ENCODE data around the gene TTBK1.

Gene TTBK1

DNA sequence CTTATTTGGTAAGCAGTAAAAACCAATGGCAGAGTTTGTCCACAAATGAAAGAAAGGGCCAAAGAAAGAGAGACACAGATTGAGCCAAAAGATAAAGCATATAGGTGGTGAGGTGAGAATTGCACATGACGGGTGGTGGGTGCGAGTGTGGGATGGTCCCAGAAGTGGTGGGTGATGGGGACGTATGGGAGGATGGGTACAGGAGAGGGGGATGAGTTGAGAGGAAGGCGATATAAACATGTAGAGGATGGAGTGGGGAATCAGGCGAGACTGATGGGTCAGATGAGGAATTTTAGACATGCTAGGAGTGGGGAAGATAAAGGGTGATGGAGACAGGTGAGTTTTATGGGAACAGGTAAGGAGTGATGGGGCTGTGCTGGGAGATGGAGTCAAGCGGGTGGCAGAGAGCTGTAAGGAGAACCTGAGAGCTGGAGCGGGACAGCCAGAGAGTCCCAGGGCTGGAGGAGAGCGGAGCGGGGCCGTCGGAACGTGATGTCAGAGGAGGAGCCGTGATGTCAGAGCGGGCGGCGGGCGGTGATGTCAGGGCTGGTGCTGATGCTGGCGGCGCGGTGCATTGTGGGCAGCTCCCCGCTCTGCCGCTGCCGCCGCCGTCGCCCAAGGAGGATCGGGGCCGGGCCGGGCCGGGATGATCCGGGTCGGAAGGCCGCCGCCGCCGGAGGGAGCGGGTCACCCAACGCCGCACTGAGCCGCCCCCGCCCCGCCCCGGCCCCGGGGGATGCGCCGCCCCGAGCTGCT is at the start of gene TTBK1:
TSS of gene TTBK1 (plus strand) at position 574 of the 756 bp plus-strand sequence. CDS start 3,180 bp downstream, outside the sequence.
- DNase-seq: peak; percentile 20 to 33

DNA sequence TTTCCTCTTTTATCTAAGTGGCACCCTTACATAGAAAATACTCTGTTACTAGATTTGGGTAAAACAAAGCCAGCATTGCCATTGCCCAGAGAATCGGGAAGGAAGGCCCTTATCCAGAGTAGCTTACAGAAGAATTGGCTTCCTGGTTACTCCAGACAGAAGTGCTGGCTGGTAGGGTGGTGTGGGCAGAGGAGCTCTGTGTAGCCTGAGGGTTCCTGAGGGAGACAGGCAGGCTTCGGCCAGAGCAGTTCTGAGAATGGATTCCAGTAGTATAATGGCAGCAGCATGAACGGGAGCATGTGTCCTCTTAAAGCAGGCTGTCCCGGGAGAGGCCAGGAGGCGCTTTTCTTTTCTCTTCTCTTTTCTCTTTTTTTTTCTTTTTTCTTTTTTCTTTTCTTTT is 49.4 kb upstream of the TTBK1 start:
- no peak for TF ChIP-seq GATA1 (IDR thresholded peaks at IDR 0.05; ENCODE audit: low read depth, low read length)
- no peak for TF ChIP-seq POLR2A (IDR thresholded peaks at IDR 0.05; ENCODE audit: low read length)
- no peak for DNase-seq

More for the DNA sequence above, at the start of gene TTBK1:
- TF ChIP-seq POLR2A (IDR thresholded peaks at IDR 0.05; ENCODE audit: low read length) (no peak), GATA1 (IDR thresholded peaks at IDR 0.05; ENCODE audit: low read depth, low read length) (no peak)

DNA sequence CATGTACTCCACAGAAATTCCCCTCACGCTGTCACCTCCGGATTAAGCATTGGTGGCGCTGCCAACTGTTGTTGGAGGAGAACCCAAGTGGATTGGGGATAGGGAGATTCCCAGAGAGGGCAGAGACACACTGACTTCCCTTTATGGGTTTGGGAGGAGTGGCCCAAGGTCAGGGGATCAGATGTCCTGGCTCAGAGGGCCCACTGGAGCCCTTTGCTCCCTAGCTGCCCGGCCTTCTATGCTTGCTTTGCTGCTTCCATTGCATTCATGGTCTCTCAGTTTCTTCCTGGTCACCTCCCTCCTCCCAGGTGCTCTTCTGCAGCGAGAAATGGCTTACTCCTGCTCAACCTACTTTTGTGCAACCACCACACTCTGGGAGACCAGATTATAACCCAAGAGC is 46.9 kb upstream of the TTBK1 start:
- no peak for DNase-seq
- no peak for TF ChIP-seq POLR2A (IDR thresholded peaks at IDR 0.05; ENCODE audit: low read length)
- no peak for TF ChIP-seq GATA1 (IDR thresholded peaks at IDR 0.05; ENCODE audit: low read depth, low read length)

DNA sequence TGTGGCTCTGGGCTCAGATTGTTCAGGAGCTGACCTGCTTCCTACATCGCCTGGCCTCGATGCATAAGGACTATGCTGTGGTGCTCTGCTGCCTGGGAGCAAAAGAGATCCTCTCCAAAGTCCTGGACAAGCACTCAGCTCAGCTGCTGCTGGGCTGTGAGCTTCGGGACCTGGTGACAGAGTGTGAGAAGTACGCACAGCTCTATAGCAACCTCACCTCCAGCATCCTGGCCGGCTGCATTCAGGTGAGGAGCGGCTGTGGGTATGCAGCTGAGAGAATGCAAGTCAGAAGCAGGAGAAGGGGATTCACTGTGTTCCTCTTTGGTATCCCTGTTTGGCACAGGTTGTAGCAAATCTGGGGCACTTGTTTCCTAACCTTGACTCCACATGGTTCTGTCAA is 43.4 kb upstream of the TTBK1 start:
- TF ChIP-seq GATA1 (IDR thresholded peaks at IDR 0.05; ENCODE audit: low read depth, low read length) (no peak), POLR2A (IDR thresholded peaks at IDR 0.05; ENCODE audit: low read length) (no peak)
- no peak for DNase-seq

DNA sequence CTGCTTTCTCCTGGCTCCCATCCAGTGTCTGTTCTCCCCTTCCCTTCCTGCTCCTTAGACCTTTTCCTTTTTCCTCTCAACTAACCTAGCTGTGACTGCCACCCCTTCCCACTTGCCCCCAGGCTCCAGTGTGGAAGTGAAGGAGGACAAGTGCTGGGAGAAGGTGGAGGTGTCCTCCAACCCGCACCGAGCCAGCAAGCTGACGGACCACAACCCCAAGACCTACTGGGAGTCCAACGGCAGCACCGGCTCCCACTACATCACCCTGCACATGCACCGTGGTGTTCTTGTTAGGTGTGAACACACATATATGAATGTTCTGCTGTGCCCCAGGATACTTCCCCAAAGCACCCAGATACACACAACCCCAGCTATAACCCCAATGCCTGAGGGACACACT is 42.7 kb upstream of the TTBK1 start:
- TF ChIP-seq POLR2A (IDR thresholded peaks at IDR 0.05; ENCODE audit: low read length): no peak
- TF ChIP-seq GATA1 (IDR thresholded peaks at IDR 0.05; ENCODE audit: low read depth, low read length): no peak
- DNase-seq: no peak

DNA sequence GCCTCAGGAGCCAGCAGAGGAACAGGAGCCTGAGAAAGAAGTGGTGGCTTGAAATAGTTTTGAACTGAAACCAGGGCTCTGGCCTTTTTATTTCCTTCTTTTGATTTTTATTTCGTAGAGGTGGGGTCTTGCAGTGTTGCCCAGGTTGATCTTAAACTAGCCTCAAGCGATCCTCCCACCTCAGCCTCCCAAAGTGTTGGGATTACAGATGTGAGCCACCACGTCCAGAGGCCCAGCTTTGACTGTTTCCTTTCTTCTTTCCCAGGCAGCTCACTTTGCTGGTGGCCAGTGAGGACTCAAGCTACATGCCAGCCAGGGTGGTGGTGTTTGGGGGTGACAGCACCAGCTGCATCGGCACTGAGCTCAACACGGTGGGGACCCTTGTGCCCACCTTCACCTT is 40.8 kb upstream of the TTBK1 start:
- TF ChIP-seq POLR2A (IDR thresholded peaks at IDR 0.05; ENCODE audit: low read length) (no peak), GATA1 (IDR thresholded peaks at IDR 0.05; ENCODE audit: low read depth, low read length) (no peak)
- DNase-seq: no peak

DNA sequence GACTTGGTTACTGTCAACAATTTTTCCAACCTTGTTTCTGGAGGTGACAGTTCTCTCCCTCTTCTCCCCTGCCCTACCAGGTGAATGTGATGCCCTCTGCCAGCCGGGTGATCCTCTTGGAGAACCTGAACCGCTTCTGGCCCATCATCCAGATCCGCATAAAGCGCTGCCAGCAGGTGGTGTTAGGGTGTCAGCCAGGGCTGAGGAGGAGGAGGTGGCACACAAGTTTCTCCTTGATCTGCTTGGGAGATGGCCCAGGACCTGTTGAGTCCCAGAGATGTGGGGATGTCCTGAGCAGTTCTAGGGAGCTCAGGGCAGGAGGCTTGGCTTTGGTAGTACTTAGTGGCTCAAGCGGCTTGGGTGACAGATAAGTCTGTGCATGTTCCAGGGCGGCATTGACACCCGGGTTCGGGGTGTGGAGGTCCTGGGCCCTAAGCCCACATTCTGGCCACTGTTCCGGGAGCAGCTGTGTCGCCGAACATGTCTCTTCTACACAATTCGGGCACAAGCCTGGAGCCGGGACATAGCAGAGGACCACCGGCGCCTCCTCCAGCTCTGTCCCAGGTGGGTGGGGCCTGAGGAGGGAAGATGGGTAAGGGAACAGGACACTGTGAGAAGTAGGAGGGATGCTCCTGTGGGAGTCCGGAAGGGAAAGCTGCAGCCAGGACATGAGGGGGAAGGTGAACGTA is 40.1 kb upstream of the TTBK1 start:
- no peak for TF ChIP-seq POLR2A (IDR thresholded peaks at IDR 0.05; ENCODE audit: low read length)
- TF ChIP-seq GATA1 (IDR thresholded peaks at IDR 0.05; ENCODE audit: low read depth, low read length): no peak
- DNase-seq: no peak

DNA sequence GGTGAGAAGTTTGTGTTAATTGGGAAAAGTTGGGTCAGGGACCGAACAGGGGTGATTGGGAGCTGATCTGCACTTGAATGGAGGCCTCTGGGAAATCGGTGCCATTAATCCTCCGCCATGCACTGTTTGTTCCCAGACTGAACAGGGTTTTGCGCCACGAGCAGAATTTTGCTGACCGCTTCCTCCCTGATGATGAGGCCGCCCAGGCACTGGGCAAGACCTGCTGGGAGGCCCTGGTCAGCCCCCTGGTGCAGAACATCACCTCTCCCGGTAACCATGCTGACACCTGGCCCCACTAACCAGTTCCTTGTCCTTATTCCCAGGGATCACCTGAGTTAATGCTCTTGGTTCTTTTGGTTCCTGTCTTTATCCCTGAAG is 39.6 kb upstream of the TTBK1 start:
- no peak for DNase-seq
- TF ChIP-seq GATA1 (IDR thresholded peaks at IDR 0.05; ENCODE audit: low read depth, low read length) (no peak), POLR2A (IDR thresholded peaks at IDR 0.05; ENCODE audit: low read length) (no peak)

DNA sequence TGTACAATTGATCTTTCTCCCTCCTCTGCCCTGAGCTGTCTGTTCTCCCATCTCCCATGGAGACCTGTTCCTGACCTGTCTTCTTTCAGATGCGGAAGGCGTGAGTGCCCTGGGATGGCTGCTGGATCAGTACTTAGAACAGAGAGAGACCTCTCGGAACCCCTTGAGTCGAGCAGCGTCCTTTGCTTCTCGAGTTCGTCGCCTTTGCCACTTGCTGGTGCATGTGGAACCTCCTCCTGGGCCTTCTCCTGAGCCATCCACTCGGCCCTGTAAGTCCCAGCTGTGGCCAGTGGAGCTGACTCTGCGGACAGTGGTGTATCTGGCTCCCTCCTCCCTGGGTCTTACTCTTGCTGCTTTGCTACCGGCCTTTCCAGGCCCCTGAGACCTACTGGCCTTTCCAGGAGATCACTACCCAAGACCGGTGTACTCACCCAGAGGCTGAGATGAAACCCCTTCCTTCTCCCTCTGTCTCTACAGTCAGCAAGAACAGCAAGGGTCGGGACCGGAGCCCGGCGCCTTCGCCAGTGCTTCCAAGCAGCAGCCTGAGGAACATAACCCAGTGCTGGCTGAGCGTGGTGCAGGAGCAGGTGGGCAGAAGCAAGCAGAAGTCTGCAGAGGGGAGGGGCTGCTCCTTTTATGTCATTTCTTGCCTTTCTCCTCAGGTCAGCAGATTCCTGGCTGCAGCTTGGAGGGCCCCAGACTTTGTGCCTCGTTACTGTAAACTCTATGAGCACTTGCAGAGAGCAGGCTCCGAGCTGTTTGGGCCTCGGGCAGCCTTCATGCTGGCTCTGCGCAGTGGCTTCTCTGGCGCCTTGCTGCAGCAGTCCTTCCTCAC is 38.8 kb upstream of the TTBK1 start:
- TF ChIP-seq POLR2A (IDR thresholded peaks at IDR 0.05; ENCODE audit: low read length) (no peak), GATA1 (IDR thresholded peaks at IDR 0.05; ENCODE audit: low read depth, low read length) (no peak)
- no peak for DNase-seq

DNA sequence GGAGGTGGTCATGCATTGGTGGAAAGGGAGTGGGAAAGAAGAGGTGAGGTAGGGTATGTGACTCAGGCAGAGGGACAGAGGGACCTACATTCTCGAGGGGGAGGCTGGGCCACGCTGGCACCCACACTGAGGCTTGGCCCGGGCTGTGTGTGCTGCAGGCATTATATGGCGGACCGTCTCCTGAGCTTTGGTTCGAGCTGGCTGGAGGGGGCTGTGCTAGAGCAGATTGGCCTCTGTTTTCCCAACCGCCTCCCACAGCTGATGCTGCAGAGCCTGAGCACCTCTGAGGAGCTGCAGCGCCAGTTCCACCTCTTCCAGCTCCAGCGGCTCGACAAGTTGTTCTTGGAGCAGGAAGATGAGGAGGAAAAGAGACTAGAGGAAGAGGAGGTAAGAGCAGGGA is 37.4 kb upstream of the TTBK1 start:
- no peak for TF ChIP-seq POLR2A (IDR thresholded peaks at IDR 0.05; ENCODE audit: low read length)
- TF ChIP-seq GATA1 (IDR thresholded peaks at IDR 0.05; ENCODE audit: low read depth, low read length): no peak
- DNase-seq: no peak

DNA sequence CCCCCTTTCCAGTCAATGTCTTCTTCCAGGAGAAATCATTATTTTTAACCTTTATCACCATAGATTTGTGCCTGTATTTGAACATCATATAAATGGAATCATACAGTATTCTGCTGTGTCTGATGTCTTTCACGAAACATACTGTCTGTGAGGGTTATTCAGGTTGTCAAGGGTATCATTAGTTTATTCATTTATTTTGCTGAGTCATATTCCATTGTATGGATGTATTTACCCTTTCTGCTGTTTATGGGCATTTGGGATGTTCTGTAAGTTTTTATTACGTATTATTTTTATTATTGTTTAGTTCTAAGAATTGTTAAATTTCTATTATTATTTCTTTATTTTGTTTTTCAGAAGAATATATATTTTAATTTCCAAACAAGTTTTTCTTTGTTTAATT is 36.0 kb upstream of the TTBK1 start:
- TF ChIP-seq GATA1 (IDR thresholded peaks at IDR 0.05; ENCODE audit: low read depth, low read length) (no peak), POLR2A (IDR thresholded peaks at IDR 0.05; ENCODE audit: low read length) (no peak)
- no peak for DNase-seq

DNA sequence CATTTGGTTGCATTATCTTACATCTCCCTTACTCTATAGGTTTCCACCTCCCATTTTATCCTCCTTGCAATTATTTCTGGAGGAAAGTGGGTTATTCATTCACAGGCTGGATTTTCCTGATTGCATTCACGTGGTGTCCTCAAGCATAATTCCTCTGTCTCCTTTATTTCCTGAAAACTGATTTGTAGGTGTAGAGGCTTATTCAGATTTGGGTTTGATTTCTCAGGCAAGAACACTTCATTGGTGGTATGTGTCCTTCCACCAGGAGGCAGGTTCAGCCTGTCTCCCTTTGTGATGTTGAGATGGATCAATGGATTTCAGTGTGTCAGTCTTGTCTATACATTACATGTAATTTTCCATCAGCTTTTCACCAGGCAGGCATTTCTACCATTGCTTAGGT is 31.3 kb upstream of the TTBK1 start:
- TF ChIP-seq GATA1 (IDR thresholded peaks at IDR 0.05; ENCODE audit: low read depth, low read length) (no peak), POLR2A (IDR thresholded peaks at IDR 0.05; ENCODE audit: low read length) (no peak)
- DNase-seq: no peak

DNA sequence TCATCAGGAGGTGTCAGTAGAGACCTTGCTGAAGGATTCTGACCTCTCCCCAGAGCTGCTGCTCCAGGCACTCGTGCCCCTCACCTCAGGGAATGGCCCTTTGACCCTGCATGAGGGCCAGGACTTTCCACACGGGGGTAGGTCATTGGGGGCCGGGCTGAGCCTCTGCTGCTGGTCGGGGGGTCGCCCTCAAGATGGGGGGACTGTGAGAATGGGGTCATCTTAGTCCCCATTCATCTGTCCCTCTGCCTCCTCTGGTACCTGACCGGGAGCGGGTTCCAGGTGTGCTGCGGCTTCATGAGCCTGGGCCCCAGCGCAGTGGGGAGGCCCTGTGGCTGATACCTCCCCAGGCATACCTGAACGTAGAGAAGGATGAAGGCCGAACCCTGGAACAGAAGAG is 29.9 kb upstream of the TTBK1 start:
- no peak for DNase-seq
- TF ChIP-seq GATA1 (IDR thresholded peaks at IDR 0.05; ENCODE audit: low read depth, low read length) (no peak), POLR2A (IDR thresholded peaks at IDR 0.05; ENCODE audit: low read length) (no peak)

DNA sequence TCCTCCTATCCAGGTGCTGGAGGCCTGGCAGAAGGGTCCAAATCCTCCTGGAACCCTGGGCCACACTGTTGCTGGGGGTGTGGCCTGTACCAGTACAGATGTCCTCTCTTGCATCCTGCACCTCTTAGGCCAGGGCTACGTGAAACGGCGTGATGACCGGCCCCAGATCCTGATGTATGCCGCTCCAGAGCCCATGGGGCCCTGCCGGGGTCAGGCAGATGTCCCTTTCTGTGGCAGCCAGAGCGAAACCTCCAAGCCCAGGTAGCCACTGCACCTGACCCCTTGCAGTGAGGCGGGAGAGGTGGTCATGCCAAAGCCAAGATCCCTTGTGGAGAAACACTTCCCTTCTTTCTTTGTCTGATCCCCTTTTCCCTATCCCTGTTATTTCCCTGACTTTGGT is 28.2 kb upstream of the TTBK1 start:
- TF ChIP-seq GATA1 (IDR thresholded peaks at IDR 0.05; ENCODE audit: low read depth, low read length): no peak
- no peak for TF ChIP-seq POLR2A (IDR thresholded peaks at IDR 0.05; ENCODE audit: low read length)
- no peak for DNase-seq
